ENCODE results near the gene CHDH.

CHDH gene

DNA sequence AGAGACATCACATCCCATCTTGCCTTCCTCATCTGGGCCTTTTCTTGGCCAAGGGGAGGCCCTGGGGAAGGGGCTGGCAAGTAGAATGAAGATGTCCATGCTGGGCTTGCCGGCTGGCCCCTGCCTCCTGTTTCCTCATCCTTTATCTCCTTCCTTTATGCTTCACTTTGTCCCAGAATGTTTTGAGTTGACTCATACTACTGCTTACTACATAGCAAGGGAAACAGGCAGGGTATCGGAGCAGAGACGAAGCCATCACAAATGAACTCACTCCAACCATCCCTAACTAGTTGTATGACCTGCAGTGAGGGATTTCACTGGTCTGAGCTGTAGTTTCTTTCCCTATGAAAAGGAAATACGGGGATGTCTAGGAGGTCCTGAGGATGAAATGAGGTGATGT lies 66.0 kb downstream of the CHDH start:
- Histone ChIP-seq H2BK12ac (ENCODE audit: low read length) (no peak overlapping the region), H3K4ac (ENCODE audit: low read length) (no peak overlapping the region), H3K18ac (ENCODE audit: low read length) (no peak overlapping the region), H3K9ac (ENCODE audit: low read depth, low read length, poor library complexity) (no peak overlapping the region), H4K8ac (ENCODE audit: low read depth, low read length) (no peak overlapping the region), H3K79me1 (ENCODE audit: low read depth, low read length) (no peaks in the 10 kb centered on the region), H2AFZ (ENCODE audit: low read length) (no peak overlapping the region), H3K9me3 (replicated peaks in 1 of 2; ENCODE audit: control insufficient read depth in 2 of 2, insufficient read depth in 1 of 2, low read depth in 1 of 2, low read length in 2 of 2) (peaks cover 0 to 2% of the 10 kb centered on the region in 2 donors), H4K91ac (ENCODE audit: low read depth, low read length, poor library complexity) (no peak overlapping the region), H2BK15ac (ENCODE audit: low read length) (no peak overlapping the region), H2BK5ac (ENCODE audit: low read length) (no peak overlapping the region), H3K27ac (replicated peaks; ENCODE audit: low read length) (no peak overlapping the region), H2AK5ac (ENCODE audit: low read depth, low read length) (no peak overlapping the region), H3K23ac (ENCODE audit: low read depth, low read length, poor library complexity) (no peak overlapping the region), H3K27me3 (ENCODE audit: control insufficient read depth in 3 of 3, insufficient read depth in 3 of 3, low read depth in 1 of 3, low read length in 3 of 3) (no peaks in the 10 kb centered on the region), H3K36me3 (replicated peaks in 1 of 2; ENCODE audit: control insufficient read depth in 2 of 2, insufficient read depth in 2 of 2, low read length in 2 of 2) (no peaks in the 10 kb centered on the region), H2BK120ac (ENCODE audit: low read depth, low read length) (no peak overlapping the region), H3K4me3 (ENCODE audit: low read length in 2 of 2) (no peak overlapping the region), H3K4me1 (ENCODE audit: control insufficient read depth in 2 of 2, insufficient read depth in 1 of 2, low read depth in 1 of 2, low read length in 2 of 2) (peaks cover 0 to 3% of the 10 kb centered on the region in 2 donors), H3K14ac (ENCODE audit: low read length) (no peak overlapping the region), H3K4me2 (ENCODE audit: insufficient read depth, low read length, poor library complexity, severe bottlenecking) (no peak overlapping the region)
- DNase-seq (ENCODE audit: low spot score): no peak
- WGBS, 2 donors (ENCODE audit: extremely low coverage in 2 of 2, insufficient read length in 2 of 2, insufficient replicate concordance in 1 of 2): no CpG with 5 or more reads among the region's 4 CpGs

DNA sequence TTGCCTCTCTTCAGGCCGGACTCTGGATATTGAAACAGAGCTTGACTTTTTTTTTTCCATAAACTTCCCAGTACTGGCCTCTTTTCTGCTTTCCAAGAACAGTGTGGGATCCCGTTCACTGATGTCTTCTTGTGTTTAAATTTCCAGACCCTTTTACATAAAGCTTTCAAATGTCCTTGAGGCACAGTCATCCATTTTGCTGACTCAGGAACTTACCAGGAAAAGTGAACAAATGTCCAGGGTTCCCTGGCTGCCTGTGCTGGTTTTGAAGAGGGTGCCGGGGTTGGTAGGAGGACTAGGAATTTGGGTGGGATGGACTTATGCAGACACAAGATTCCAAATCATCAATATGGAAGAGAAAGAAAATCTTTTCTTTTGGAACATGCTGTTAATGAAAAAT lies 68.1 kb downstream of the CHDH start:
- Histone ChIP-seq H2AK5ac (ENCODE audit: low read depth, low read length) (no peak overlapping the region), H3K4me3 (ENCODE audit: low read length in 2 of 2) (no peak overlapping the region), H3K79me1 (ENCODE audit: low read depth, low read length) (no peaks in the 10 kb centered on the region), H3K36me3 (replicated peaks in 1 of 2; ENCODE audit: control insufficient read depth in 2 of 2, insufficient read depth in 2 of 2, low read length in 2 of 2) (no peaks in the 10 kb centered on the region), H3K9ac (ENCODE audit: low read depth, low read length, poor library complexity) (no peak overlapping the region), H2BK15ac (ENCODE audit: low read length) (no peak overlapping the region), H3K27me3 (ENCODE audit: control insufficient read depth in 3 of 3, insufficient read depth in 3 of 3, low read depth in 1 of 3, low read length in 3 of 3) (no peaks in the 10 kb centered on the region), H3K23ac (ENCODE audit: low read depth, low read length, poor library complexity) (no peak overlapping the region), H3K9me3 (replicated peaks in 1 of 2; ENCODE audit: control insufficient read depth in 2 of 2, insufficient read depth in 1 of 2, low read depth in 1 of 2, low read length in 2 of 2) (peaks cover 0 to 2% of the 10 kb centered on the region in 2 donors), H3K4me2 (ENCODE audit: insufficient read depth, low read length, poor library complexity, severe bottlenecking) (no peak overlapping the region), H4K8ac (ENCODE audit: low read depth, low read length) (no peak overlapping the region), H4K91ac (ENCODE audit: low read depth, low read length, poor library complexity) (no peak overlapping the region), H2BK5ac (ENCODE audit: low read length) (no peak overlapping the region), H3K14ac (ENCODE audit: low read length) (no peak overlapping the region), H2AFZ (ENCODE audit: low read length) (no peak overlapping the region), H3K18ac (ENCODE audit: low read length) (no peak overlapping the region), H3K27ac (replicated peaks; ENCODE audit: low read length) (no peak overlapping the region), H2BK12ac (ENCODE audit: low read length) (no peak overlapping the region), H3K4ac (ENCODE audit: low read length) (no peak overlapping the region), H3K4me1 (ENCODE audit: control insufficient read depth in 2 of 2, insufficient read depth in 1 of 2, low read depth in 1 of 2, low read length in 2 of 2) (peaks cover 3 to 7% of the 10 kb centered on the region in 2 donors), H2BK120ac (ENCODE audit: low read depth, low read length) (no peak overlapping the region)
- DNase-seq (ENCODE audit: low spot score): no peak
- WGBS, 2 donors (ENCODE audit: extremely low coverage in 2 of 2, insufficient read length in 2 of 2, insufficient replicate concordance in 1 of 2): no CpG with 5 or more reads among the region's 3 CpGs

DNA sequence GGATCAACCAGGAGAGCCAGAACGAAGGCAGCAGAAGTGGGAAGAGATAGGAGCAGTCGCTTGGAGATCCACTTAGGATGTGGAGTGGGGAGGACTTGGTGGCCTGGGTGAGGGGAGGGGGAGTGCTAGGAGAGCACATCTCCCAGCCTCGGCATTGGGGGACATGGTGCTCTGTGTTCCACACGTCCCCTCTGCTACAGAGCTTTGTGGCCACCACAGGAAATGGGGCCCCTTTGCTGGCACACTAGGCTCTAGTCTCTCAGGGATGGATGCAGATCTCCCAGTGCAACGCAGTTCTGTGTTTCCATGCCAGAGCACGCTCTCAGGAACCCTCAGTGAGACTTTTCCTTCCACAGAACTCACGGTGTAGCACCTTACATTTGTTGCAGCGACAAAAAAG lies 68.8 kb downstream of the CHDH start:
- no CpG with 5 or more reads among the region's 8 CpGs for WGBS, 2 donors (ENCODE audit: extremely low coverage in 2 of 2, insufficient read length in 2 of 2, insufficient replicate concordance in 1 of 2)

GRCh38 chr3:53776494-53777101 lies 69.6 kb downstream of the CHDH start:
- Histone ChIP-seq H3K18ac (ENCODE audit: low read length) (no peak overlapping the region), H3K4ac (ENCODE audit: low read length) (no peak overlapping the region), H2AFZ (ENCODE audit: low read length) (no peak overlapping the region), H2BK5ac (ENCODE audit: low read length) (no peak overlapping the region), H3K79me1 (ENCODE audit: low read depth, low read length) (no peaks in the 10 kb centered on the region), H3K4me2 (ENCODE audit: insufficient read depth, low read length, poor library complexity, severe bottlenecking) (no peak overlapping the region), H3K9ac (ENCODE audit: low read depth, low read length, poor library complexity) (no peak overlapping the region), H2BK120ac (ENCODE audit: low read depth, low read length) (no peak overlapping the region), H2BK15ac (ENCODE audit: low read length) (no peak overlapping the region), H3K4me3 (ENCODE audit: low read length in 2 of 2) (no peak overlapping the region), H3K27me3 (ENCODE audit: control insufficient read depth in 3 of 3, insufficient read depth in 3 of 3, low read depth in 1 of 3, low read length in 3 of 3) (no peaks in the 10 kb centered on the region), H3K14ac (ENCODE audit: low read length) (no peak overlapping the region), H3K23ac (ENCODE audit: low read depth, low read length, poor library complexity) (no peak overlapping the region), H3K4me1 (ENCODE audit: control insufficient read depth in 2 of 2, insufficient read depth in 1 of 2, low read depth in 1 of 2, low read length in 2 of 2) (peaks cover 3 to 10% of the 10 kb centered on the region in 2 donors), H4K8ac (ENCODE audit: low read depth, low read length) (no peak overlapping the region), H2AK5ac (ENCODE audit: low read depth, low read length) (no peak overlapping the region), H3K9me3 (replicated peaks in 1 of 2; ENCODE audit: control insufficient read depth in 2 of 2, insufficient read depth in 1 of 2, low read depth in 1 of 2, low read length in 2 of 2) (peaks cover 0 to 2% of the 10 kb centered on the region in 2 donors), H3K36me3 (replicated peaks in 1 of 2; ENCODE audit: control insufficient read depth in 2 of 2, insufficient read depth in 2 of 2, low read length in 2 of 2) (no peaks in the 10 kb centered on the region), H4K91ac (ENCODE audit: low read depth, low read length, poor library complexity) (no peak overlapping the region), H3K27ac (replicated peaks; ENCODE audit: low read length) (no peak overlapping the region), H2BK12ac (ENCODE audit: low read length) (no peak overlapping the region)
- no peak for DNase-seq (ENCODE audit: low spot score)
- WGBS, 2 donors (ENCODE audit: extremely low coverage in 2 of 2, insufficient read length in 2 of 2, insufficient replicate concordance in 1 of 2): 100% methylated on average over 1 of the region's 9 CpGs; no CpG with 5 or more reads in 1 of the 2 donors

More for the DNA sequence above, 68.8 kb downstream of the CHDH start:
- DNase-seq (ENCODE audit: low spot score): no peak
- H2AK5ac ChIP-seq (ENCODE audit: low read depth, low read length): no peak overlapping the region
- no peak overlapping the region for H3K14ac ChIP-seq (ENCODE audit: low read length)
- no peak overlapping the region for H4K8ac ChIP-seq (ENCODE audit: low read depth, low read length)
- no peak overlapping the region for H4K91ac ChIP-seq (ENCODE audit: low read depth, low read length, poor library complexity)
- H3K27ac ChIP-seq (replicated peaks; ENCODE audit: low read length): no peak overlapping the region
- H3K18ac ChIP-seq (ENCODE audit: low read length): no peak overlapping the region
- H3K4me2 ChIP-seq (ENCODE audit: insufficient read depth, low read length, poor library complexity, severe bottlenecking): no peak overlapping the region
- H3K79me1 ChIP-seq (ENCODE audit: low read depth, low read length): no peaks in the 10 kb centered on the region
- H3K4me3 ChIP-seq (ENCODE audit: low read length in 2 of 2): no peak overlapping the region
- peaks cover 3 to 10% of the 10 kb centered on the region in 2 donors for H3K4me1 ChIP-seq (ENCODE audit: control insufficient read depth in 2 of 2, insufficient read depth in 1 of 2, low read depth in 1 of 2, low read length in 2 of 2)
- H3K27me3 ChIP-seq (ENCODE audit: control insufficient read depth in 3 of 3, insufficient read depth in 3 of 3, low read depth in 1 of 3, low read length in 3 of 3): no peaks in the 10 kb centered on the region
- no peak overlapping the region for H3K9ac ChIP-seq (ENCODE audit: low read depth, low read length, poor library complexity)
- no peak overlapping the region for H2BK120ac ChIP-seq (ENCODE audit: low read depth, low read length)
- no peak overlapping the region for H2AFZ ChIP-seq (ENCODE audit: low read length)
- H2BK15ac ChIP-seq (ENCODE audit: low read length): no peak overlapping the region
- no peak overlapping the region for H3K23ac ChIP-seq (ENCODE audit: low read depth, low read length, poor library complexity)
- no peak overlapping the region for H3K4ac ChIP-seq (ENCODE audit: low read length)
- no peaks in the 10 kb centered on the region for H3K36me3 ChIP-seq (replicated peaks in 1 of 2; ENCODE audit: control insufficient read depth in 2 of 2, insufficient read depth in 2 of 2, low read length in 2 of 2)
- H2BK12ac ChIP-seq (ENCODE audit: low read length): no peak overlapping the region
- peaks cover 0 to 2% of the 10 kb centered on the region in 2 donors for H3K9me3 ChIP-seq (replicated peaks in 1 of 2; ENCODE audit: control insufficient read depth in 2 of 2, insufficient read depth in 1 of 2, low read depth in 1 of 2, low read length in 2 of 2)
- no peak overlapping the region for H2BK5ac ChIP-seq (ENCODE audit: low read length)
